Left lung (tissue), 10 donors: Measurements from ENCODE around the gene SF3B5. TPM values are rescaled to one million over a fixed set of nuclear protein-coding genes. Genes with fewer than 3 reads are reported as not detected.

Experiments
- ATAC-seq: fragments of 200-7000 bp; cut with Tn5 transposase; one replicate; pipeline ENCODE4 v1.9.1; 2020; ENCODE audit warnings: moderate library complexity
- DNase-seq, 4 donors: peaks; one replicate each; pipeline ENCODE4 v3.0.0-alpha.2; 2013 to 2020
- H3K27ac ChIP-seq, 2 donors: fragments of 200-600 bp; sonication (generic) in 1 of 2; one replicate each; pipeline versions ENCODE4 v1.5.0 to v1.8.0; 2020 to 2021
- H3K27me3 ChIP-seq, 2 donors: fragments of 200-600 bp; sonication (generic) in 1 of 2; one replicate each; pipeline versions ENCODE4 v1.5.0 to v1.8.0; 2020 to 2021
- H3K36me3 ChIP-seq, 2 donors: fragments of 200-600 bp; sonication (generic) in 1 of 2; one replicate each; pipeline versions ENCODE4 v1.5.0 to v1.8.0; 2020 to 2021
- H3K4me1 ChIP-seq, 2 donors: fragments of 200-600 bp; one replicate each; pipeline ENCODE4 v1.8.0; 2021
- H3K4me3 ChIP-seq, 2 donors: fragments of 200-600 bp; sonication (generic) in 1 of 2; one replicate each; pipeline versions ENCODE4 v1.5.0 to v1.8.0; 2020 to 2021; ENCODE audit warnings: mild to moderate bottlenecking in 1 of 2
- H3K9me3 ChIP-seq, 2 donors: fragments of 200-600 bp; sonication (generic) in 1 of 2; one replicate each; pipeline versions ENCODE4 v1.5.0 to v1.8.0; 2020 to 2021
- intact Hi-C, 2 donors: fragments of 100-400 bp; cut with DNase I; formaldehyde crosslinking; loops; one replicate each; pipeline versions ENCODE4 v1.11.2 to v1.14.2; 2022
- polyA plus RNA-seq, 6 donors: library from polyadenylated mRNA; unstranded; fragments of 120-200 nt; gene quantifications; one replicate each; pipeline ENCODE4 v1.2.1, GENCODE V29; 2013; ENCODE audit not compliant: insufficient read length in 6 of 6
- total RNA-seq, 2 donors: library from RNA; stranded (reverse); fragmentation: NEBNext Ultra II Directional; extraction: Animal tissue kit (Norgen Biotek cat#: 25700); gene quantifications; one replicate each; pipeline ENCODE4 v1.2.1, GENCODE V29; 2021
- TF ChIP-seq, protein P1 (sequence below), 2 donors: fragments of 200-600 bp; sonication (generic) in 1 of 2; IDR thresholded peaks; one replicate each; pipeline versions ENCODE4 v1.5.0 to v1.8.0; 2021; ENCODE audit warnings: antibody characterized with exemption in 2 of 2
- donor health status: DM: no; HTN: yes; CAD: no.
- donor health status: DM: no; HTN: no; CAD: no.

SF3B5 gene
- total and polyA plus RNA-seq, 8 donors: 100 to 135 (median 118) TPM

DNA sequence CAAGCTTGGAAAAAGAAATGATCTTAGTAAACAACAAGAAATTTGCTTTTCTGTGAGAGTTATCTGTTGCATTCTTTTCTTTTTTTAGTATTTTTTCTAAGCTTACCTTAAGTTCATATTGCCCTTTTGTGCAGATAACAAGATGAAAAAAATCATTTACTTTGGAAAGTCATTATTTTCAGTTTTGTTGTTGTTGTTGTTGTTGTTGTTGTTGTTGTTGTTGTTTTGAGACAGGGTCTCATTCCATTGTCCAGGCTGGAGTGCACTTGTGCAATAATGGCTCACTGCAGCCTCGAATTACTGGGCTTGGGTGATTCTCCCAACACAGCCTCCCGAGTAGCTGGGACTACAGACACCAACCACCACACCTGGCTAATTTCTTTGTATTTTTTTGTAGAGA lies 46.1 kb upstream of the SF3B5 start:
- ATAC-seq (no peak), DNase-seq (no peak)
- peaks cover 0 to 12% of the 10 kb centered on the region in 2 donors for H3K4me1 ChIP-seq
- intact Hi-C loops: no loop called here
- TF ChIP-seq, protein P1, sequence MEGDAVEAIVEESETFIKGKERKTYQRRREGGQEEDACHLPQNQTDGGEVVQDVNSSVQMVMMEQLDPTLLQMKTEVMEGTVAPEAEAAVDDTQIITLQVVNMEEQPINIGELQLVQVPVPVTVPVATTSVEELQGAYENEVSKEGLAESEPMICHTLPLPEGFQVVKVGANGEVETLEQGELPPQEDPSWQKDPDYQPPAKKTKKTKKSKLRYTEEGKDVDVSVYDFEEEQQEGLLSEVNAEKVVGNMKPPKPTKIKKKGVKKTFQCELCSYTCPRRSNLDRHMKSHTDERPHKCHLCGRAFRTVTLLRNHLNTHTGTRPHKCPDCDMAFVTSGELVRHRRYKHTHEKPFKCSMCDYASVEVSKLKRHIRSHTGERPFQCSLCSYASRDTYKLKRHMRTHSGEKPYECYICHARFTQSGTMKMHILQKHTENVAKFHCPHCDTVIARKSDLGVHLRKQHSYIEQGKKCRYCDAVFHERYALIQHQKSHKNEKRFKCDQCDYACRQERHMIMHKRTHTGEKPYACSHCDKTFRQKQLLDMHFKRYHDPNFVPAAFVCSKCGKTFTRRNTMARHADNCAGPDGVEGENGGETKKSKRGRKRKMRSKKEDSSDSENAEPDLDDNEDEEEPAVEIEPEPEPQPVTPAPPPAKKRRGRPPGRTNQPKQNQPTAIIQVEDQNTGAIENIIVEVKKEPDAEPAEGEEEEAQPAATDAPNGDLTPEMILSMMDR (IDR thresholded peaks at IDR 0.05): no peak
- H3K27me3 ChIP-seq: no peaks in the 10 kb centered on the region
- H3K9me3 ChIP-seq: no peaks in the 10 kb centered on the region
- no peak overlapping the region for H3K4me3 ChIP-seq
- H3K36me3 ChIP-seq: no peaks in the 10 kb centered on the region
- peak overlapping the region in 1 of 2 donors; percentile 78 for H3K27ac ChIP-seq

DNA sequence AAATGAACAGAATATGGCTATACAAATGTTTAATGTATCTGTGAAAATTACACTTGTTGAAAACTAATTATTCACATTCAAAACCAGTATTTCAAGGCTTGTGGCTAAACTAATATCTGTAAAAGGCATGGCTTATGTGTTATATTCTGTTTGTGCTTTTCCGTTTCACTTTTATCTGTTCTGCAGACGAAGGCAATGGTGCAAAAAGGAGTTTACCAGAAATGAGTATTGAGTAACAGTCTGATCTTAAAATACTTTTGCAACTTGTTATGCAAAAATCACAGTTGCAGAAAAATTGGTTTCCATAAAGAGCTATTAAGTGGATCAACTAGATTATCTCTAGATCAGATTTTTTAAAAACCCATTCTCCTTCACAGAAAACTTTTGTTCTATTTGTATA lies 45.5 kb upstream of the SF3B5 start:
- no peaks in the 10 kb centered on the region for H3K27me3 ChIP-seq
- intact Hi-C loops: no loop called here
- H3K4me3 ChIP-seq: peak overlapping the region in 1 of 2 donors; percentile 1
- no peaks in the 10 kb centered on the region for H3K36me3 ChIP-seq
- H3K9me3 ChIP-seq: no peaks in the 10 kb centered on the region
- TF ChIP-seq, protein P1 (IDR thresholded peaks at IDR 0.05): no peak
- H3K4me1 ChIP-seq: peaks cover 0 to 12% of the 10 kb centered on the region in 2 donors
- ATAC-seq: no peak
- DNase-seq: no peak
- peak overlapping the region in 1 of 2 donors; percentile 78 for H3K27ac ChIP-seq

DNA sequence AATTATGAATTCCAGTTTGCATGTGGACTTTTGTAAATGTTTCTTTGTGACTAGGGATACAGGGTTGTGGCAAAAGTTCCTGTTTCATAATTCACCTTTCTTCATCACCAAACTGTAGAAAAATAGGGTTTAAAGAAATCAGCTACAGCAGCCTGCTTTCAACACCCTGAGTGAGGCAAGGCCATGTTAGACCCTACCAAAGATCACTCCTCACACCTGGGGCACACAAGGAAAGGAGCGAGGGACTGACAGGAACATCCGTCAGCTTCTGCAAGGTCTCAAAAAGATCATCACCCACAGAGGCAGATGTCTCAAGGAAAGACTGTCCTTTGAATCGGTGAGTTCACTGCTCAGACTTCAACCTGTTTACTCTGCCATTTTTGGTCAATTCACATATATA lies 44.4 kb upstream of the SF3B5 start:
- no peak for DNase-seq
- ATAC-seq: no peak
- Histone ChIP-seq H3K36me3 (no peaks in the 10 kb centered on the region), H3K4me3 (no peak overlapping the region), H3K27me3 (no peaks in the 10 kb centered on the region), H3K4me1 (peaks cover 0 to 12% of the 10 kb centered on the region in 2 donors), H3K27ac (peak overlapping the region in 1 of 2 donors; percentile 78), H3K9me3 (no peaks in the 10 kb centered on the region)
- intact Hi-C loops: no loop called here
- TF ChIP-seq, protein P1 (IDR thresholded peaks at IDR 0.05): no peak

DNA sequence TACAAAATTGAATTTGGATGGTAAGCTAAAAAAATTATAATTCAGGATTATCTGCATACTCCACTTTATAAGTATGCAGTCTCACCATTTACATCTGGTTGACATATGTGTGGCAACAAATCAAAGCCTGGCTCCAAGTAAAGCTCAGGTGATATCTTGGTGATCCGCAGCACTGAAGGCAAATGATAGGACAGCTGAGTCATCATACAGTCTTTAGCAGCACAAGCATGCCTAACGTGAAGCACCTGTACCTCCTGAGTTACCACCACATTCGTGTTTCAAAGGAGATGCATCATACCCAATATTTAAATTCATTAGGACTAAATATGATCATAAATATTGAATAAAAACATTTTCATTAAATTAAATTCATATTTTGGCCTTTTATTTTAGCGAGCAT lies 43.2 kb upstream of the SF3B5 start:
- no peak for ATAC-seq
- Histone ChIP-seq H3K9me3 (no peaks in the 10 kb centered on the region), H3K4me3 (no peak overlapping the region), H3K36me3 (no peaks in the 10 kb centered on the region), H3K27me3 (no peaks in the 10 kb centered on the region), H3K27ac (no peak overlapping the region), H3K4me1 (peaks cover 0 to 12% of the 10 kb centered on the region in 2 donors)
- intact Hi-C loops: no loop called here
- DNase-seq: no peak
- TF ChIP-seq, protein P1 (IDR thresholded peaks at IDR 0.05): no peak

DNA sequence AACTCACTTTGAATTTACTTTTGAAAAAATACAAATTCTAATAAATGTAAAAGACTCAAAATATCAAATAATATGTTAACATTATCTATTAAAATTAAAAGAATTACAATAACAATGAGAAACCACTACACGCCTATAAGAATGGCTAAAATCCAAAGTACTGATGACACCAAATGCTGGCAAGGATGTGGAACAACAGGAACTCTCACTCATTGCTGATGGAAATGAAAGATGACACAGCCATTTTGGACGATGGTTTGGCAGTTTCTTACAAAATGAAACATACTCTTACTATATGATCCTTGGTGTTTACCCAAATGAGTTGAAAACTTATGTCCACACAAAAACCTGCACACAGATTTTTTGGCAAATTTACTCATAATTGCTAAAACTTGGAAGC lies 39.4 kb upstream of the SF3B5 start:
- intact Hi-C loops: no loop called here
- ATAC-seq (no peak), DNase-seq (no peak)
- H3K4me1 ChIP-seq: peaks cover 0 to 7% of the 10 kb centered on the region in 2 donors
- no peak overlapping the region for H3K27ac ChIP-seq
- H3K4me3 ChIP-seq: no peak overlapping the region
- no peaks in the 10 kb centered on the region for H3K27me3 ChIP-seq
- H3K36me3 ChIP-seq: no peaks in the 10 kb centered on the region
- TF ChIP-seq, protein P1 (IDR thresholded peaks at IDR 0.05): no peak
- no peaks in the 10 kb centered on the region for H3K9me3 ChIP-seq
